Sigmoid colon (tissue), 7 donors: Measurements from ENCODE around the gene RNF224. TPM values are rescaled to one million over a fixed set of nuclear protein-coding genes. Genes with fewer than 3 reads are reported as not detected.

Experiments
- DNase-seq: peaks from one replicate; pipeline ENCODE4 v3.0.0-alpha.2; 2019
- H3K27ac ChIP-seq, 4 donors: fragments of 200-600 bp; sonication (generic); one replicate each; pipeline ENCODE4 v1.5.1; 2016 to 2019; ENCODE audit warnings: mild to moderate bottlenecking in 1 of 4
- H3K27me3 ChIP-seq, 3 donors: fragments of 200-600 bp; sonication (generic); one replicate each; pipeline ENCODE4 v1.5.1; 2019; ENCODE audit warnings: mild to moderate bottlenecking in 1 of 3
- H3K36me3 ChIP-seq, 4 donors: fragments of 200-600 bp; sonication (generic); one replicate each; pipeline ENCODE4 v1.5.1; 2016 to 2019
- H3K4me1 ChIP-seq, 4 donors: fragments of 200-600 bp; sonication (generic); one replicate each; pipeline ENCODE4 v1.5.1; 2017 to 2019
- H3K4me3 ChIP-seq, 4 donors: fragments of 200-600 bp; sonication (generic); one replicate each; pipeline ENCODE4 v1.5.1; 2017 to 2019; ENCODE audit warnings: mild to moderate bottlenecking in 2 of 4, moderate library complexity in 1 of 4
- H3K9me3 ChIP-seq, 4 donors: fragments of 200-600 bp in 3 of 4; sonication (generic) in 3 of 4; one replicate each; pipeline versions ENCODE4 v1.5.1 to v1.6.1; 2013 to 2019
- CTCF ChIP-seq, 4 experiments: fragments of 450-650 bp in 3 of 4; fragments of 200-600 bp in 1 of 4; IDR thresholded peaks; one replicate each; pipeline ENCODE4 v1.5.1; 2016 to 2019; ENCODE audit warnings: antibody characterized with exemption in 4 of 4, mild to moderate bottlenecking in 3 of 4, moderate library complexity in 2 of 4
- EP300 ChIP-seq, 4 donors: sonication (generic); formaldehyde crosslinking; IDR thresholded peaks; one replicate each; pipeline ENCODE4 v1.6.1; 2017; ENCODE audit warnings: antibody characterized with exemption in 4 of 4
- POLR2A ChIP-seq, 2 donors: fragments of 450-650 bp; IDR thresholded peaks; one replicate each; pipeline ENCODE4 v1.6.1; 2016; ENCODE audit warnings: antibody characterized with exemption in 2 of 2, mild to moderate bottlenecking in 2 of 2, moderate library complexity in 2 of 2
- POLR2AphosphoS5 ChIP-seq, 4 donors: sonication (generic); formaldehyde crosslinking; IDR thresholded peaks; one replicate each; pipeline ENCODE4 v1.6.1; 2017; ENCODE audit warnings: antibody characterized with exemption in 4 of 4
- WGBS, 2 donors: extraction: QIAGEN DNeasy Blood & Tissue Kit; methylation state at CpG; one replicate each; pipeline ENCODE4 v1.1.7; 2013; 5-methylcytosine and 5-hydroxymethylcytosine counted together
- intact Hi-C: fragments of 100-400 bp; cut with DNase I; formaldehyde crosslinking; loops from one replicate; pipeline ENCODE4 v1.15.1; 2023
- polyA plus RNA-seq, 3 donors: library from polyadenylated mRNA; stranded (reverse); fragments of 200-250 nt; gene quantifications; one replicate each; pipeline ENCODE4 v1.2.3, GENCODE V29; 2013
- total RNA-seq, 4 donors: library from RNA; depleted of rRNA; stranded (reverse); fragments of >200 nt; gene quantifications; one replicate each; pipeline ENCODE4 v1.1.0, GENCODE V29; 2016
- donor health status: healthy with polysubstance abuse.
- donor health status: Bipolar disorder and iron deficiency.
- donor health status: healthy.

The RNF224 gene
- total and polyA plus RNA-seq, 7 donors = 0.04 TPM; not detected in 6

- no peak for TF ChIP-seq EP300 (IDR thresholded peaks at IDR 0.05)
- TF ChIP-seq POLR2AphosphoS5 (IDR thresholded peaks at IDR 0.05) = no peak
- no peak for TF ChIP-seq CTCF (IDR thresholded peaks at IDR 0.05)
- no peak for TF ChIP-seq POLR2A (IDR thresholded peaks at IDR 0.05)
- peaks cover 0 to 10% (median 6%) of the 10 kb centered on the region in 3 donors for H3K27me3 ChIP-seq
- H3K36me3 ChIP-seq = peaks cover 0 to 27% (median 9%) of the 10 kb centered on the region in 4 donors
- H3K4me3 ChIP-seq = peak overlapping the region; percentile 72 to 87 (median 82)
- WGBS, 2 donors = 33 to 71% methylated on average over 21 of the region's 21 CpGs
- no peak for DNase-seq
- no peaks in the 10 kb centered on the region for H3K9me3 ChIP-seq
- H3K4me1 ChIP-seq = peaks cover 0 to 27% (median 26%) of the 10 kb centered on the region in 4 donors
- H3K27ac ChIP-seq = peak overlapping the region; percentile 83 to 88 (median 86)
- intact Hi-C loops = loop anchor here (2.0 to 5.0 kb wide), 2 partner anchors 13 to 47 kb away; partner anchors contain the start of genes NDOR1, TMEM203 and TUBB4B
Measured at GRCh38 chr9:137253717-137254623, 26.7 kb downstream of the RNF224 start.

- DNase-seq = peak; percentile 95
- WGBS, 2 donors = 1 to 2% methylated on average over 105 of the region's 105 CpGs
- H3K27ac ChIP-seq = peak within 1 kb of the TSS; percentile 83 to 88 (median 86)
- peaks cover 0 to 10% (median 6%) of the 10 kb centered on the region in 3 donors for H3K27me3 ChIP-seq
- H3K36me3 ChIP-seq = peaks cover 0 to 31% (median 12%) of the 10 kb centered on the region in 4 donors
- H3K9me3 ChIP-seq = no peaks in the 10 kb centered on the region
- TF ChIP-seq POLR2A (IDR thresholded peaks at IDR 0.05) (peak in 1 of 2 donors; percentile 48), CTCF (IDR thresholded peaks at IDR 0.05) (no peak), POLR2AphosphoS5 (IDR thresholded peaks at IDR 0.05) (peak; percentile 68 to 83 (median 77))
- intact Hi-C loops = loop anchor here (2.0 to 5.0 kb wide), 2 partner anchors 14 to 48 kb away; partner anchors contain the start of genes NDOR1, TMEM203 and TUBB4B
- peak within 1 kb of the TSS; percentile 81 to 95 (median 84) for H3K4me3 ChIP-seq
- peaks cover 0 to 27% (median 26%) of the 10 kb centered on the region in 4 donors for H3K4me1 ChIP-seq
Measured at GRCh38 chr9:137254624-137255447, 27.5 kb downstream of the RNF224 start, which contains the start of gene NELFB. Gene NELFB, plus strand, starts transcription at chr9:137255327.

DNA sequence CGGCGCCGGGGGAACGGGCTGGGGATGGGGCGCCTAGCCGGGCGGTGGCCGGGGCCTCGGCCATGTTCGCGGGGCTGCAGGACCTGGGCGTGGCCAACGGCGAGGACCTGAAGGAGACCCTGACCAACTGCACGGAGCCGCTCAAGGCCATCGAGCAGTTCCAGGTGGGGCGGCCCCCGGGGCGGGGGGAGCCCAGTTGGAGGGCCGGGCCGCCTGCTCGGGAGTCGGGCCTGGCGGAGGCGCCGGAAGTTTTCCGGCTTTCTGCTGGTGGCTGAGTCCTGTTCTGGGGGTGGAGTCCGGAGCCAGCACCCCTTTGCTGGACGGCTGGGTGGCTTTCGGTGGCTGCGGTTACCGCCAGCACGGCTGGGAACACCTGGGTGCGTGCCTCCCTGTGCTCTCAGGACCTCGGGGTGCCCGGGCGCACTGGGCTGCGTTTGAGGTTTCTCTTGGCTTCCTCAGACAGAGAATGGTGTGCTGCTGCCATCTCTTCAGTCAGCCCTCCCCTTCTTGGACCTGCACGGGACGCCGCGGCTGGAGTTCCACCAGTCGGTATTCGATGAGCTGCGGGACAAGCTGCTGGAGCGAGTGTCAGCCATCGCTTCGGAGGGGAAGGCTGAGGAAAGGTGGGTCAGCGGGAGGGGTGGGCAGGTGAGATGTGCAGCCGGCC lies 28.3 kb downstream of the RNF224 start:
- no peaks in the 10 kb centered on the region for H3K9me3 ChIP-seq
- TF ChIP-seq POLR2AphosphoS5 (IDR thresholded peaks at IDR 0.05) (no peak), POLR2A (IDR thresholded peaks at IDR 0.05) (no peak), EP300 (IDR thresholded peaks at IDR 0.05) (no peak), CTCF (IDR thresholded peaks at IDR 0.05) (no peak)
- no peak for DNase-seq
- H3K4me3 ChIP-seq = peak overlapping the region; percentile 81 to 95 (median 84)
- intact Hi-C loops = loop anchor here (2.0 kb wide), 1 partner anchor 15 kb away; the partner anchor contains the start of gene TUBB4B
- 1 to 3% methylated on average over 51 of the region's 51 CpGs for WGBS, 2 donors
- H3K27ac ChIP-seq = peak overlapping the region; percentile 83 to 88 (median 86)
- H3K27me3 ChIP-seq = peaks cover 0 to 10% (median 6%) of the 10 kb centered on the region in 3 donors
- peaks cover 0 to 31% (median 12%) of the 10 kb centered on the region in 4 donors for H3K36me3 ChIP-seq
- H3K4me1 ChIP-seq = peaks cover 0 to 27% (median 26%) of the 10 kb centered on the region in 4 donors

- Histone ChIP-seq H3K4me1 (peaks cover 0 to 27% (median 26%) of the 10 kb centered on the region in 4 donors), H3K36me3 (peaks cover 0 to 31% (median 12%) of the 10 kb centered on the region in 4 donors), H3K9me3 (no peaks in the 10 kb centered on the region), H3K27ac (no peak overlapping the region), H3K27me3 (peaks cover 0 to 6% (median 1%) of the 10 kb centered on the region in 3 donors), H3K4me3 (peak overlapping the region in 3 of 4 donors; percentile 81 to 87 (median 82))
- DNase-seq = no peak
- 81 to 87% methylated on average over 15 of the region's 15 CpGs for WGBS, 2 donors
- no peak for TF ChIP-seq POLR2A (IDR thresholded peaks at IDR 0.05)
- TF ChIP-seq CTCF (IDR thresholded peaks at IDR 0.05) = no peak
- TF ChIP-seq POLR2AphosphoS5 (IDR thresholded peaks at IDR 0.05) = no peak
- TF ChIP-seq EP300 (IDR thresholded peaks at IDR 0.05) = no peak
- intact Hi-C loops = no loop called here
Measured at GRCh38 chr9:137256362-137256761, 29.1 kb downstream of the RNF224 start.
